Kidney (tissue), 14 donors: Measurements from ENCODE around the gene PTBP1. TPM values are rescaled to one million over a fixed set of nuclear protein-coding genes. Genes with fewer than 3 reads are reported as not detected.

Experiments
- DNase-seq, 5 donors: peaks; one replicate each; pipeline ENCODE4 v3.0.0-alpha.2; 2013 to 2020
- FAIRE-seq: peaks from 2 replicates; lab custom pipeline; 2012; peaks lifted over from hg19 to GRCh38; lab: Jason Lieb, UNC
- H3K27ac ChIP-seq, 2 donors: one replicate each; pipeline ENCODE4 v1.7.0; 2013; ENCODE audit warnings: low read depth in 2 of 2, low read length in 2 of 2, inconsistent platforms in 1 of 2
- H3K27me3 ChIP-seq: one replicate; pipeline ENCODE4 v1.7.1; 2013; ENCODE audit warnings: low read length, inconsistent platforms; ENCODE audit not compliant: control insufficient read depth, insufficient read depth
- H3K36me3 ChIP-seq, 3 donors: one replicate each; pipeline versions ENCODE4 v1.7.0 to v1.7.1; 2013; ENCODE audit warnings: low read length in 3 of 3, control low read depth in 1 of 3, inconsistent platforms in 1 of 3; ENCODE audit not compliant: insufficient read depth in 3 of 3, control insufficient read depth in 2 of 3
- H3K4me1 ChIP-seq, 3 donors: one replicate each; pipeline versions ENCODE4 v1.7.0 to v1.7.1; 2013; ENCODE audit warnings: low read length in 3 of 3, inconsistent platforms in 1 of 3, low read depth in 1 of 3; ENCODE audit not compliant: control insufficient read depth in 2 of 3, insufficient read depth in 2 of 3
- H3K4me3 ChIP-seq, 3 donors: one replicate each; pipeline versions ENCODE4 v1.7.0 to v1.8.1; 2013; ENCODE audit warnings: low read length in 3 of 3, control low read depth in 1 of 3, inconsistent platforms in 1 of 3
- H3K9ac ChIP-seq, 3 donors: one replicate each; pipeline versions ENCODE4 v1.7.0 to v1.7.1; 2013; ENCODE audit warnings: low read length in 3 of 3, control low read depth in 1 of 3, inconsistent platforms in 1 of 3
- H3K9me3 ChIP-seq, 3 donors: one replicate each; pipeline versions ENCODE4 v1.7.0 to v1.7.1; 2013; ENCODE audit warnings: low read length in 3 of 3, control low read depth in 1 of 3, inconsistent platforms in 1 of 3; ENCODE audit not compliant: control insufficient read depth in 2 of 3, insufficient read depth in 1 of 3
- CTCF ChIP-seq: IDR thresholded peaks from 3 replicates; pipeline ENCODE4 v1.5.1; 2012; ENCODE audit warnings: mild to moderate bottlenecking, moderate library complexity, borderline replicate concordance; ENCODE audit not compliant: insufficient read depth; ENCODE audit errors: extremely low read depth
- intact Hi-C: fragments of 100-400 bp; cut with DNase I; formaldehyde crosslinking; loops from one replicate; pipeline ENCODE4 v1.11.1; 2022
- polyA plus RNA-seq: library from polyadenylated mRNA; stranded (reverse); fragments of 350-450 nt; fragmentation: Illumina TruSeq; extraction: RNeasy Lipid Tissue Mini Kit (QIAGEN cat#74804); gene quantifications from one replicate; pipeline ENCODE4 v1.2.3, GENCODE V29; 2014; ENCODE audit warnings: low read depth, low replicate concordance; ENCODE audit not compliant: insufficient read depth
- total RNA-seq: library from RNA; stranded (reverse); fragmentation: NEBNext Ultra II Directional; extraction: Animal tissue kit (Norgen Biotek cat#: 25700); gene quantifications from one replicate; pipeline ENCODE4 v1.2.1, GENCODE V29; 2021
- donor health status: control.
- donor health status: control.
- donor health status: control.
- donor health status: control.
- donor health status: control.
- donor health status: DM: yes; HTN: yes; CAD: no.
- donor health status: Normal renal cell carcinoma (clear cell type).

The PTBP1 gene
- total and polyA plus RNA-seq, 2 donors from 2014 or later, result 102 to 339 TPM

GRCh38 chr19:802498-803098 lies 5.3 kb downstream of the PTBP1 start:
- TF ChIP-seq CTCF, result no peak
- intact Hi-C loops, result no loop called here
- H3K4me1 ChIP-seq, result peaks cover 0 to 44% (median 25%) of the 10 kb centered on the region in 3 donors
- H3K9ac ChIP-seq, result peak overlapping the region in 1 of 3 donors; percentile 3
- peak; percentile 68 to 94 (median 79) for DNase-seq
- FAIRE-seq, result no peak
- H3K27me3 ChIP-seq, result no peaks in the 10 kb centered on the region
- H3K4me3 ChIP-seq, result no peak overlapping the region
- peaks cover 0 to 35% (median 21%) of the 10 kb centered on the region in 3 donors for H3K36me3 ChIP-seq
- H3K9me3 ChIP-seq, result no peaks in the 10 kb centered on the region
- H3K27ac ChIP-seq, result no peak overlapping the region

- Histone ChIP-seq H3K4me1 (peaks cover 0 to 44% (median 25%) of the 10 kb centered on the region in 3 donors), H3K36me3 (peaks cover 3 to 41% (median 25%) of the 10 kb centered on the region in 3 donors), H3K4me3 (no peak overlapping the region), H3K9ac (no peak overlapping the region), H3K27me3 (no peaks in the 10 kb centered on the region), H3K27ac (no peak overlapping the region), H3K9me3 (no peaks in the 10 kb centered on the region)
- intact Hi-C loops, result no loop called here
- no peak for TF ChIP-seq CTCF
- DNase-seq, result peak in 1 of 5 donors; percentile 71
- FAIRE-seq, result no peak
Measured at GRCh38 chr19:803099-803561, 5.9 kb downstream of the PTBP1 start.

GRCh38 chr19:803686-804418 lies 6.6 kb downstream of the PTBP1 start:
- FAIRE-seq, result no peak
- Histone ChIP-seq H3K27me3 (no peaks in the 10 kb centered on the region), H3K27ac (no peak overlapping the region), H3K9ac (no peak overlapping the region), H3K36me3 (peaks cover 3 to 45% (median 25%) of the 10 kb centered on the region in 3 donors), H3K9me3 (no peaks in the 10 kb centered on the region), H3K4me1 (peaks cover 0 to 43% (median 25%) of the 10 kb centered on the region in 3 donors), H3K4me3 (no peak overlapping the region)
- peak in 1 of 5 donors; percentile 68 for DNase-seq
- intact Hi-C loops, result no loop called here
- no peak for TF ChIP-seq CTCF
